IgD-negative memory B cell (primary cell): ENCODE results near the gene PLEKHM1. TPM values are rescaled to one million over a fixed set of nuclear protein-coding genes. Genes with fewer than 3 reads are reported as not detected.
"Not testable (repeated sequence)": the region's sequence is repeated elsewhere in the genome, so short reads cannot be mapped to it uniquely, and the experiment has no call there.

ENCODE experiments used
- H3K27ac Mint-ChIP-seq, 3 donors: one replicate each; pipeline ENCODE4 v1.8.0; 2020 to 2022; ENCODE audit warnings: mild to moderate bottlenecking in 3 of 3, mixed read lengths in 3 of 3, moderate library complexity in 1 of 3
- H3K27me3 Mint-ChIP-seq: one replicate; pipeline ENCODE4 v1.8.0; 2021; ENCODE audit warnings: mixed read lengths
- H3K36me3 Mint-ChIP-seq: one replicate; pipeline ENCODE4 v1.8.0; 2020; ENCODE audit warnings: mild to moderate bottlenecking, mixed read lengths
- H3K4me1 Mint-ChIP-seq, 3 donors: one replicate each; pipeline ENCODE4 v1.8.0; 2020 to 2022; ENCODE audit warnings: mixed read lengths in 3 of 3, mild to moderate bottlenecking in 1 of 3
- H3K4me3 Mint-ChIP-seq, 4 donors: one replicate each; pipeline ENCODE4 v1.8.0; 2020 to 2022; ENCODE audit warnings: mild to moderate bottlenecking in 4 of 4, mixed read lengths in 4 of 4, moderate library complexity in 3 of 4
- H3K9me3 Mint-ChIP-seq, 3 donors: one replicate each; pipeline ENCODE4 v1.8.0; 2020 to 2021; ENCODE audit warnings: mixed read lengths in 3 of 3, mild to moderate bottlenecking in 1 of 3
- polyA plus RNA-seq: library from polyadenylated mRNA; unstranded; fragments of 300-500 nt; fragmentation: Illumina TruSeq; gene quantifications from one replicate; pipeline ENCODE4 v1.2.3, GENCODE V29; 2021

The PLEKHM1 gene
- polyA plus RNA-seq, 1 donor from 2014 or later, result 15.8 TPM

DNA sequence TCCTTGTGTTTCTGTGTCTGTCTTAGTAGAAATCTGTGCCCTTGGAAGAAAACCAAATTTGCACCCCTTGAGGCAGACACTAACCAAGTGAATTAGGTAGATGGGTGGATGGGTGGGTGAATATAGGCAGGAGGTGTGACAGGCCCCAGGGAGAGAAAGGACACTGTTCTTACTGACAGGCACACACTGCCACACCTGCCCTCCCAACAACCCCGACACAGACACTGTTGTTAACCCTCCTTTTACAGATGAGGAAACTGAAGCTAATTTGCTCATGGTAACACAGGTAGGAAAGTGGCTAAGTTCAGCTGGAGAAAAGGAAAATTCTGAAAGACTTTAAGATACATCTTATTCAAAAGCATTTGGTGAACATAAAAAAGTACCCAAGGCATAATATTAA lies 42.0 kb downstream of the PLEKHM1 start:
- not testable (repeated sequence) for H3K4me1 Mint-ChIP-seq, H3K9me3 Mint-ChIP-seq, H3K27ac Mint-ChIP-seq, H3K4me3 Mint-ChIP-seq, H3K36me3 Mint-ChIP-seq, H3K27me3 Mint-ChIP-seq

- H3K27me3 Mint-ChIP-seq, H3K9me3 Mint-ChIP-seq, H3K27ac Mint-ChIP-seq, H3K36me3 Mint-ChIP-seq, H3K4me1 Mint-ChIP-seq, H3K4me3 Mint-ChIP-seq: not testable (repeated sequence)
Measured at GRCh38 chr17:45448066-45448465, 42.5 kb downstream of the PLEKHM1 start.

DNA sequence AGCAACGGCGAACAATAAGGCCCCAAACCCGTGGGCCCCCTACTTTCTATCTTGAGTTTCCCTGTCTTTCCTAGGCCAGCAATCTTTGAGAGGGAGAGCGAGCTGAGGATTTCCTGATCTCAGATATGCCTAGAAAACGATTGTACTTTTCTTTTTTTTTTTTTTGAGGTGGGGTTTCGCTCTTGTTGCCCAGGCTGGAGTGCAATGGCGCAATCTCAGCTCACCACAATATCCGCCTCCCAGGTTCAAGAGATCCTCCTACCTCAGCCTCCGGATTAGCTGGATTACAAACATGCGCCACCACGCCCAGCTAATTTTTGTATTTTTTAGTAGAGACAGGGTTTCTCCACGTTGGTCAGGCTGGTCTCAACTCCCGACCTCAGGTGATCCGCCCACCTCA lies 42.9 kb downstream of the PLEKHM1 start:
- not testable (repeated sequence) for H3K4me1 Mint-ChIP-seq, H3K36me3 Mint-ChIP-seq, H3K27me3 Mint-ChIP-seq

GRCh38 chr17:45446872-45447625 lies 43.5 kb downstream of the PLEKHM1 start:
- H3K27me3 Mint-ChIP-seq, H3K4me3 Mint-ChIP-seq, H3K9me3 Mint-ChIP-seq, H3K36me3 Mint-ChIP-seq, H3K4me1 Mint-ChIP-seq, H3K27ac Mint-ChIP-seq: not testable (repeated sequence)

More for the DNA sequence above, 42.9 kb downstream of the PLEKHM1 start:
- H3K27ac Mint-ChIP-seq, H3K4me3 Mint-ChIP-seq, H3K9me3 Mint-ChIP-seq: not testable (repeated sequence)

DNA sequence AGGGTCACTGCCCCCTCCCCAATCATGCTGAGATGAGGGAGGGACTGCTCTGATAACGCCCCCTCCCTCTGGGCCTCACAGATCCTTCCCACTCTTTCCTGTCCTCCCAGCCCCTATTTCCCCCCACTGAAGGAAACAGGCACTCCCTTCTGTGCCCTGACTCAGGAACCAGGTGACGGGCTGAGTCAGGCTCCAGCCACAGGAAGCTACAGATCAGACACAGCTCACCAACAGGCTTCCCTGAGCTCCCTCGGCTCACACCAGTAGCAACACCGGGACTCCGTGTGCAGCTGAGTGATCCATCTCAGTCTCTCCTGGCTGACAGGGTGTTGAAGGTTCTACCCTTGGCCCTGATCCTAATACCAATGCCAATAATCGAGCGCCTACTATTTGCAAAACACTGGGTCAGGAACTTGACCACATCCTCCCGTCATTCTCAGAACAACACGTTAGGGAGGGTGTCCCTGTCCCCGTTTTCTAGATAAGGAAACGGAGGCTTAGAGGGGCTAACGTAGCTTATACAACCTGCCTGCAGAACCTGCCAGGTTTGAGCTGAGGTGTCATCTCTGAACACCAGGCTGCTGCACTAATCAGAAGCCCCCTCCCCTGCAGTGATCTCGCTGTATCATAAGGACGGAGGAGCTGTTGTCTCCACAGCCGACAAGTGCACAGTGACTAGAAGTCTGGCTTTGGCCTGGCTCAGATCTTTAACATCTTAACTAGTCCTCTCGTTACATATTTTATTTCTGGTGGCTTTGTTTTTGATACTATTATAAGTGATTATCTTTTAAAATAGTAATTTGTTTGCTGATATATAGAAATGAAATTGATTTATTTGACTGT lies 44.4 kb downstream of the PLEKHM1 start:
- H3K4me1 Mint-ChIP-seq, H3K36me3 Mint-ChIP-seq, H3K9me3 Mint-ChIP-seq, H3K27me3 Mint-ChIP-seq: not testable (repeated sequence)
- H3K27ac Mint-ChIP-seq, result peak overlapping the region in 1 of 3 donors; percentile 93
- peak overlapping the region in 1 of 4 donors; percentile 72 for H3K4me3 Mint-ChIP-seq

GRCh38 chr17:45444856-45445820 lies 45.4 kb downstream of the PLEKHM1 start:
- Mint-ChIP-seq H3K27ac (peak overlapping the region in 1 of 3 donors; percentile 93), H3K4me1 (peaks cover 6 to 14% (median 6%) of the 10 kb centered on the region in 3 donors)
- not testable (repeated sequence) for H3K36me3 Mint-ChIP-seq, H3K27me3 Mint-ChIP-seq, H3K9me3 Mint-ChIP-seq, H3K4me3 Mint-ChIP-seq

- not testable (repeated sequence) for H3K36me3 Mint-ChIP-seq, H3K4me3 Mint-ChIP-seq, H3K9me3 Mint-ChIP-seq, H3K27ac Mint-ChIP-seq, H3K27me3 Mint-ChIP-seq
- peaks cover 6 to 17% (median 7%) of the 10 kb centered on the region in 3 donors for H3K4me1 Mint-ChIP-seq
Measured at GRCh38 chr17:45444301-45444700, 46.2 kb downstream of the PLEKHM1 start.

- not testable (repeated sequence) for H3K27ac Mint-ChIP-seq, H3K4me3 Mint-ChIP-seq, H3K9me3 Mint-ChIP-seq, H3K36me3 Mint-ChIP-seq, H3K27me3 Mint-ChIP-seq
- H3K4me1 Mint-ChIP-seq, result peaks cover 6 to 17% (median 7%) of the 10 kb centered on the region in 3 donors
Measured at GRCh38 chr17:45443371-45444260, 46.9 kb downstream of the PLEKHM1 start.

DNA sequence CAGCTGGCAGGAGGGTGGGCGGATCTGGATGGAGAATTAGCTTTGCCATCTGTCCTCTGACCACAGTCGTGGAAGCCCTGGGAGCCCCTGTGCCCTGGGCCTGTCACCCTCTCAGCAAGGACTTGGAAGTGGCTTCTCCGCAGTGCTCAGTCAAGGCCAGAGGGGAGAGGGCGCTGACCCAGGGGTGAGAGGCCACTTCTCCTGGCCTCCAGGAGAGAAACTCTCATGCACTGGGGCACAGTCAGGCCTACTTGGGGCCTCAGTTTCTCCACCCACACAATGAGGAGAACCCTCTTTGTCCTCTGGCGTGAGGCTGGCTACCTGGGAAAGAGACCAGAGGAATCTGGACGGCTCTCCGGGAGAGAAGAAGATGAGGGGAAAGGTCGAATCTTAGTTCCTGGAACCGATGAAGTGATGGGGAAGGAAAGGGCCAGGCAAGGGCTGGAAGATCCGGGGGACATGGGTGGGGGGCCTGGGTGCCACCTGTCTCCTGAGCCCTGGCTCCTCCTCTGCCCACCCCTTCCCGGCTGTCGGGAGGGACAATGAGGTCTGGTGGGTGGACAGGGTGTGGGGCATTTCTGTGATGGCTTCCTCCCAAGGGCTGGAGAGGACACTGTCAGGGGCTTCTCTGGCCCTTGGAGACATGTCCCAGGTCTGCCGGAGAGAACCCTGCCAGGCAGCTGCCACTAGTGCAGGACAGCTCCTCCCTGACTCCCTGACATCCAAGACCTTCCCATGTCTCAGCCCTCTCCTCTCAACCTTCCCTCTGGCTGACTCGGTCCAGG lies 48.8 kb downstream of the PLEKHM1 start:
- H3K36me3 Mint-ChIP-seq, result peaks cover 2% of the 10 kb centered on the region
- H3K27ac Mint-ChIP-seq, result peak overlapping the region in 1 of 3 donors; percentile 9
- H3K4me1 Mint-ChIP-seq, result peaks cover 6 to 17% (median 7%) of the 10 kb centered on the region in 3 donors
- no peaks in the 10 kb centered on the region for H3K27me3 Mint-ChIP-seq
- H3K9me3 Mint-ChIP-seq, result no peaks in the 10 kb centered on the region
- H3K4me3 Mint-ChIP-seq, result no peak overlapping the region

GRCh38 chr17:45440839-45441515 lies 49.5 kb downstream of the PLEKHM1 start:
- not testable (repeated sequence) for H3K27me3 Mint-ChIP-seq, H3K9me3 Mint-ChIP-seq, H3K36me3 Mint-ChIP-seq
- peak overlapping the region in 2 of 3 donors; percentile 9 to 89 for H3K27ac Mint-ChIP-seq
- H3K4me1 Mint-ChIP-seq, result peaks cover 6 to 17% (median 7%) of the 10 kb centered on the region in 3 donors
- peak overlapping the region in 2 of 4 donors; percentile 17 to 81 for H3K4me3 Mint-ChIP-seq

DNA sequence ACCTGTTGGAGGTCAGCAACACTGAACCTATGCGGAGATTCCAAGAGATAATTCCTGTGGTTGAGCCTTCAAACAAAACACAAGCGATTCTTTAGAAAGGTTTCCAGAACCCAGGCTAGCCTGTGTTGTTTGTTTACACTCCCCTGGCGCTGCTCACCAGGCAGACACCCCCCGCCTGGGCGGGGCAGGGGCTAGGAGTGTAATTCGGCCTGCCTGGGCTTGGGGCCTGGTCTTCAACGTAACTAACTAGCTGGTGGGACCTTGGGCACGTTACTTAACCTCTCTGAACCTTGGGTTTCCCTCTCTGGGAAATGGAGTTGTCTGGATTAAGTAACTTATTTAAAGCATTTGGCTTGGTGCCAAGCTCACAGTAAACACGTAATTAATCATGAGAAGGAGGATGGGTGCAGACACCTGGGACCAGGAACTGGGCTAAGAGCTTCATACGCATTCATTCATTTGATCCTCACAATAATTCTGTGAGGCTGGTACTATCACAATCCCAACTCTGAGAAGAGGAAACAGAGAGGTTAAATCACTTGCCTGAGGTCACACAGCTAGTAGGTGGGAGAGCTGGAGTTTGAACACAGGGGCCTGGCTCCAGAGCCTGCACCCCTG lies 50.3 kb downstream of the PLEKHM1 start:
- H3K4me1 Mint-ChIP-seq, result peaks cover 6 to 17% (median 7%) of the 10 kb centered on the region in 3 donors
- no peaks in the 10 kb centered on the region for H3K36me3 Mint-ChIP-seq
- no peaks in the 10 kb centered on the region for H3K27me3 Mint-ChIP-seq
- H3K4me3 Mint-ChIP-seq, result peak overlapping the region in 1 of 4 donors; percentile 12
- no peaks in the 10 kb centered on the region for H3K9me3 Mint-ChIP-seq
- peak overlapping the region in 2 of 3 donors; percentile 9 to 89 for H3K27ac Mint-ChIP-seq

GRCh38 chr17:45438931-45439610 lies 51.5 kb downstream of the PLEKHM1 start:
- Mint-ChIP-seq H3K4me3 (no peak overlapping the region), H3K4me1 (peaks cover 6 to 15% (median 7%) of the 10 kb centered on the region in 3 donors), H3K9me3 (no peaks in the 10 kb centered on the region), H3K27me3 (no peaks in the 10 kb centered on the region), H3K27ac (no peak overlapping the region), H3K36me3 (no peaks in the 10 kb centered on the region)
